ENCODE data around the gene TVP23A. TPM values are rescaled to one million over a fixed set of nuclear protein-coding genes. Genes with fewer than 3 reads are reported as not detected.

The TVP23A gene
- total and polyA plus RNA-seq, 10 of the 15 experiments (the other 5 are each of a cell fraction or from before 2014, with no cell fraction given), result 1.1 to 6.4 (median 2.2) TPM

GRCh38 chr16:10776280-10776679, 42.3 kb downstream of the TVP23A start (continued):
- peak; percentile 90 for TF ChIP-seq MTA2 (IDR thresholded peaks at IDR 0.05; ENCODE audit: low read depth)

DNA sequence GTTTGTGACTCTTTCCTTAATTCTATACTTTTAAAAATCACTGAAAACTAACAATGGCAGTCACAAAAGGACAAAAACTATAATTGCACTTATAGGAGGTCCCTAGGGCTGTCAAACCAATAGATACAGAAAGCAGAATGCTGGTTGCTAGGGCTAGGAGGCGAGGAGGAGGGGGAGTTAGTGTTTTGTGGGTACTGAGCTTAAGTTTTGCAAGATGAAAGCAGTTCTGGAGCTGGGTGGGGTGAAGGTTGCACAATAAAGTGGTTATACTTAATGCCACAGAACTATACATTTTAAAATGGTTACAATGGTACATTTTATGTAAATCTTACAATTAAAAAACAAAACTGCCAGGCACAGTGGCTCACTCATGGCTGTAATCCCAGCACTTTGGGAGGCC, 47.7 kb downstream of the TVP23A start:
- ChIA-PET CTCF (interaction anchor here (0.6 to 1.8 kb wide), 8 partner anchors 11 to 473 kb away, joined by 3 to 5 read pairs (median 3); no protein-coding TSS in a partner anchor), POLR2A (interaction anchor here (0.6 kb wide), 1 partner anchor 60 kb away, joined by 3 read pairs; no protein-coding TSS in a partner anchor), SMC1A (ENCODE audit: uncharacterized antibody, unreplicated experiment) (interaction anchor here (0.8 to 2.6 kb wide), 7 partner anchors 14 to 148 kb away, joined by 3 to 8 read pairs (median 3); no protein-coding TSS in a partner anchor), RAD21 (ENCODE audit: unreplicated experiment) (interaction anchor here (1.0 to 3.1 kb wide), 5 partner anchors 18 to 106 kb away, joined by 3 to 10 read pairs (median 6); partner anchors contain the start of genes CIITA and NUBP1)
- no peak overlapping the region for H3K4me2 ChIP-seq (ENCODE audit: control insufficient read depth, insufficient read depth)
- in situ Hi-C loops (cut with MboI) (no loop called here), intact Hi-C loops (cut with micrococcal nuclease; ENCODE audit: unreplicated experiment) (no loop called here)
- no peak overlapping the region for H3K4me3 ChIP-seq
- TF ChIP-seq STAT3 (IDR thresholded peaks at IDR 0.05; ENCODE audit: low read depth, low read length) (no peak), RFX5 (IDR thresholded peaks at IDR 0.05; ENCODE audit: low read depth, low read length) (peak; percentile 55; the same call in 1 of the 2 replicates)
- H3K27ac ChIP-seq (ENCODE audit: control insufficient read depth, insufficient read depth), result no peak overlapping the region
- H3K79me2 ChIP-seq (ENCODE audit: control insufficient read depth, insufficient read depth, low read length), result no peaks in the 10 kb centered on the region
- no peak for DNase-seq (ENCODE audit: low read depth, low spot score)
- no peaks in the 10 kb centered on the region; a peak in 2 of 4 replicates for H3K36me3 ChIP-seq (ENCODE audit: control insufficient read depth in 2 of 2, insufficient read depth in 2 of 2, low read length in 1 of 2)
- H3K27me3 ChIP-seq (replicated peaks in 1 of 2; ENCODE audit: control insufficient read depth in 2 of 2, insufficient read depth in 2 of 2, low read length in 1 of 2), result no peaks in the 10 kb centered on the region
- H3K4me1 ChIP-seq (ENCODE audit: control insufficient read depth, insufficient read depth, low read length), result peaks cover 17% of the 10 kb centered on the region
- H4K20me1 ChIP-seq (ENCODE audit: control insufficient read depth, insufficient read depth), result no peaks in the 10 kb centered on the region
- no TSS peak for BruUV-seq (replicated peaks)
- FAIRE-seq, result no peak
- H3K9ac ChIP-seq (ENCODE audit: control insufficient read depth, insufficient read depth, low read length), result no peak overlapping the region
- ATAC-seq, result no peak
- WGBS (ENCODE audit: insufficient coverage, insufficient replicate concordance, low lambda C conversion rate, missing lambda C conversion rate), result 71% methylated on average over 1 of the region's 1 CpG
- no peak overlapping the region for H2AFZ ChIP-seq (ENCODE audit: control insufficient read depth, low read depth, low read length)
- no peaks in the 10 kb centered on the region for H3K9me3 ChIP-seq (replicated peaks; ENCODE audit: control insufficient read depth, insufficient read depth, low read length)

DNA sequence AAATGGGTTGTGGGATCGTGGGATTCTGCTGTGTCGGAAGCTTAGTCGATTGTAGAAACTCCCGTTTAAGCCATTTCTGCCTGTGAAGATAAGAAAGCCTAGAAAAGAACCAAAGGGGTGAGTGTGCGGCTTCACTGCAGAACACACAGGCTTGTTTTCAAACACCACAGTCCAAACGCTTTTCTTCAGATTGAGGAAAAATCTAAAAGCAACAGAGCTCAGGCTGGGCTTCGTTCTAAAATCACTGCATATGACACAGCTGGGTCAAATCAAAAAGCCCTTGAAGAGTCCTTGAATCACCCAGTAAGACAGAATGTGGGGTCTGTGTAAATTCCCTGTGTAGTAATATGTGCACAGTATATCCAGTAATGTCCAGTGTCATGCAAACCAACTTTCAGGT, 49.2 kb downstream of the TVP23A start:
- 66% methylated on average over 7 of the region's 7 CpGs for WGBS (ENCODE audit: insufficient coverage, insufficient replicate concordance, low lambda C conversion rate, missing lambda C conversion rate)
- H3K4me3 ChIP-seq, result no peak overlapping the region
- BruUV-seq (replicated peaks), result no TSS peak
- H2AFZ ChIP-seq (ENCODE audit: control insufficient read depth, low read depth, low read length), result no peak overlapping the region
- peaks cover 2 to 3% of the 10 kb centered on the region in 2 experiments; a peak in 2 of 4 replicates for H3K36me3 ChIP-seq (ENCODE audit: control insufficient read depth in 2 of 2, insufficient read depth in 2 of 2, low read length in 1 of 2)
- H3K9ac ChIP-seq (ENCODE audit: control insufficient read depth, insufficient read depth, low read length), result no peak overlapping the region
- SMC1A ChIA-PET (ENCODE audit: uncharacterized antibody, unreplicated experiment), result interaction anchor here (0.8 to 1.3 kb wide), 3 partner anchors 25 to 127 kb away, joined by 3 read pairs; no protein-coding TSS in a partner anchor
- no peak for ATAC-seq
- H3K79me2 ChIP-seq (ENCODE audit: control insufficient read depth, insufficient read depth, low read length), result no peaks in the 10 kb centered on the region
- H3K4me1 ChIP-seq (ENCODE audit: control insufficient read depth, insufficient read depth, low read length), result peaks cover 13% of the 10 kb centered on the region
- POLR2A ChIA-PET, result interaction anchor here (0.6 to 1.2 kb wide), 3 partner anchors 13 to 26 kb away, joined by 3 to 10 read pairs (median 3); partner anchors contain the start of gene NUBP1
- H3K27ac ChIP-seq (ENCODE audit: control insufficient read depth, insufficient read depth), result no peak overlapping the region
- no peaks in the 10 kb centered on the region for H3K27me3 ChIP-seq (replicated peaks in 1 of 2; ENCODE audit: control insufficient read depth in 2 of 2, insufficient read depth in 2 of 2, low read length in 1 of 2)
- TF ChIP-seq IRF4 (IDR thresholded peaks at IDR 0.05; ENCODE audit: low read depth, low read length) (no peak), YBX1 (IDR thresholded peaks at IDR 0.05) (no peak), IKZF2 (IDR thresholded peaks at IDR 0.05) (no peak), HDGF (IDR thresholded peaks at IDR 0.05) (no peak)
- TF ChIP-seq, protein P1, sequence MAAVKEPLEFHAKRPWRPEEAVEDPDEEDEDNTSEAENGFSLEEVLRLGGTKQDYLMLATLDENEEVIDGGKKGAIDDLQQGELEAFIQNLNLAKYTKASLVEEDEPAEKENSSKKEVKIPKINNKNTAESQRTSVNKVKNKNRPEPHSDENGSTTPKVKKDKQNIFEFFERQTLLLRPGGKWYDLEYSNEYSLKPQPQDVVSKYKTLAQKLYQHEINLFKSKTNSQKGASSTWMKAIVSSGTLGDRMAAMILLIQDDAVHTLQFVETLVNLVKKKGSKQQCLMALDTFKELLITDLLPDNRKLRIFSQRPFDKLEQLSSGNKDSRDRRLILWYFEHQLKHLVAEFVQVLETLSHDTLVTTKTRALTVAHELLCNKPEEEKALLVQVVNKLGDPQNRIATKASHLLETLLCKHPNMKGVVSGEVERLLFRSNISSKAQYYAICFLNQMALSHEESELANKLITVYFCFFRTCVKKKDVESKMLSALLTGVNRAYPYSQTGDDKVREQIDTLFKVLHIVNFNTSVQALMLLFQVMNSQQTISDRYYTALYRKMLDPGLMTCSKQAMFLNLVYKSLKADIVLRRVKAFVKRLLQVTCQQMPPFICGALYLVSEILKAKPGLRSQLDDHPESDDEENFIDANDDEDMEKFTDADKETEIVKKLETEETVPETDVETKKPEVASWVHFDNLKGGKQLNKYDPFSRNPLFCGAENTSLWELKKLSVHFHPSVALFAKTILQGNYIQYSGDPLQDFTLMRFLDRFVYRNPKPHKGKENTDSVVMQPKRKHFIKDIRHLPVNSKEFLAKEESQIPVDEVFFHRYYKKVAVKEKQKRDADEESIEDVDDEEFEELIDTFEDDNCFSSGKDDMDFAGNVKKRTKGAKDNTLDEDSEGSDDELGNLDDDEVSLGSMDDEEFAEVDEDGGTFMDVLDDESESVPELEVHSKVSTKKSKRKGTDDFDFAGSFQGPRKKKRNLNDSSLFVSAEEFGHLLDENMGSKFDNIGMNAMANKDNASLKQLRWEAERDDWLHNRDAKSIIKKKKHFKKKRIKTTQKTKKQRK (IDR thresholded peaks at IDR 0.05; ENCODE audit: low read depth, low read length), result no peak
- FAIRE-seq, result no peak
- intact Hi-C loops (cut with micrococcal nuclease; ENCODE audit: unreplicated experiment) (no loop called here), in situ Hi-C loops (cut with MboI) (no loop called here)
- RAD21 ChIA-PET (ENCODE audit: unreplicated experiment), result interaction anchor here (1.2 to 3.1 kb wide), 2 partner anchors 16 to 64 kb away, joined by 3 to 10 read pairs; no protein-coding TSS in a partner anchor
- CTCF ChIA-PET, result interaction anchor here (1.5 to 1.8 kb wide), 3 partner anchors 15 to 150 kb away, joined by 4 to 7 read pairs (median 5); no protein-coding TSS in a partner anchor
- no peaks in the 10 kb centered on the region for H4K20me1 ChIP-seq (ENCODE audit: control insufficient read depth, insufficient read depth)
- H3K4me2 ChIP-seq (ENCODE audit: control insufficient read depth, insufficient read depth), result no peak overlapping the region
- H3K9me3 ChIP-seq (replicated peaks; ENCODE audit: control insufficient read depth, insufficient read depth, low read length), result no peaks in the 10 kb centered on the region
- DNase-seq (ENCODE audit: low read depth, low spot score), result no peak
